HCEC 1CT (cell line): ENCODE data around the gene ODF4.

ENCODE experiments used
- DNase-seq: peaks from one replicate; pipeline ENCODE4 v3.0.0-alpha.2; 2017

ODF4 gene, protein sequence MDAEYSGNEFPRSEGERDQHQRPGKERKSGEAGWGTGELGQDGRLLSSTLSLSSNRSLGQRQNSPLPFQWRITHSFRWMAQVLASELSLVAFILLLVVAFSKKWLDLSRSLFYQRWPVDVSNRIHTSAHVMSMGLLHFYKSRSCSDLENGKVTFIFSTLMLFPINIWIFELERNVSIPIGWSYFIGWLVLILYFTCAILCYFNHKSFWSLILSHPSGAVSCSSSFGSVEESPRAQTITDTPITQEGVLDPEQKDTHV

DNA sequence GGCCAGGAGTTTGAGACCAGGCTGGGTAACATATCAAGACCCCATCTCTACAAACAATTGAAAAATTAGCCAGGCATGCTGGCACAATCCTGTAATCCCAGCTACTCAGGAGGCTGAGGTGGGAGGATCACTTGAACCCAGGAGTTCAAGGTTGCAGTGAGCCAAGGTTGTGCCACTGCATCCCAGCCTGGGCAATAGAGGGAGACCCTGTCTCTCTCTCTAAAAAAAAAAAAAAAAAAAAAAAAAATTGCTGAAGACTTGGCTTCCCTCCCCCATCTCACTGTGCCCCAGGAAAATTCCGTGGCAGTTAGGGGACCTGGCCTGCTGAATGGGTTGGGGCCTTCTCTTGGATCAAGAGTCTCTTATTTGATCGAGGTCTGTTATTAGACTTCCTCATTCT lies at the start of gene ODF4:
Gene ODF4 (plus strand): TSS at position 301 of the 400 bp plus-strand sequence. CDS start 212 bp downstream, outside the sequence.
- DNase-seq = no peak

DNA sequence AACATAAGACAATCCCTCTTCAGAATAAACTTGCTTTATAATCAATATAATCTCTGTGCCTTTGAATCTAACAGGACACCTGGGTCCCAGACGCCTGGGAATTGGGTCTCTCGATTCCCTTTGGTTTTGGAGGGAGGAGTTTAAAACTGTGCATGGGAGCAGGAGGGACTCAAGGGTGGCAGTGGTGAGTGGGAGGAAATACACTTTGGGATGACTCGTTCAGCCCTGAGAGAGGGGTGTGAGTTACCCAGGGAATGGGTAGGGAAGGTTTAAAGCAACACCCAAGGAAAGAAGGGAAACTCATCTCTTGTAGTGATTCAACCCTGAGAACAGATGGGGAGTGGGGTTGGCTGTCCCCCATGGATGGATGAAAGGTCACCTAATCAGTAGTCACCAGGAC lies 49.6 kb upstream of the ODF4 start:
- no peak for DNase-seq

DNA sequence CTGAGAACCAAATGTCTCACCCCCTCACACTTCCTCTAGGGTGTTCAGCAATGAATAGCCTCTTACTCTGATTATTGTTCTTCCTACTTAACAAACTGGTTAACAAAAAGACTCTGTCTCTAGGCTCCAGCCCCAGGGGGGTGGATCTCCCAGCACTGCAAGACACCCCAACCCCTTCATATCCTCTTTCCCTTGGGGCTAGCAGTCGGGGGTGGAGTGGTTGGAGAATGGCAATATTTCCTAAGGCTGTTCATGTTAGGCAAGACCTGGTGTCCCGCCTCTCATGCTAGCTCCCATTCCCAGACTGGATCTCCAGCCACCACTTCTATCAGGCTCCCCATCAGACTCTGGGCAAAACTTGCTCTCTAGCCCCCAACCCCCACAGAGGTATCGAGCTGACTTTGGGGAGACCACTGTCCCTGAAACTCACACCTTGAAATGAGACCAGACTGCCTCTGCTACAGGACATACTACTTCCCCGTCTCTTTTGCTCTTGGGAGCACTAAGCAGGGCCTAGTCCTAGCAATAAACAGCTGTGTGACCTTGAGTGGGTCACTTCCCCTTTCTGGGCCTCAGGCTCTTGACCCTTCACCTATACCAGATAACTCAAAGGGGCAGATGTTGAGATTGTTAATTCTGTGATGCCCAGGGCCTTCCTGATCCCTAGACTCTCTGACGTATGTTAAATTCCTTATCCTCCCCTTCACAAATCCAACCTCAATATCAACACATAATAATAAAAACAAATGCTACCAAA lies 46.8 kb upstream of the ODF4 start:
- no peak for DNase-seq

DNA sequence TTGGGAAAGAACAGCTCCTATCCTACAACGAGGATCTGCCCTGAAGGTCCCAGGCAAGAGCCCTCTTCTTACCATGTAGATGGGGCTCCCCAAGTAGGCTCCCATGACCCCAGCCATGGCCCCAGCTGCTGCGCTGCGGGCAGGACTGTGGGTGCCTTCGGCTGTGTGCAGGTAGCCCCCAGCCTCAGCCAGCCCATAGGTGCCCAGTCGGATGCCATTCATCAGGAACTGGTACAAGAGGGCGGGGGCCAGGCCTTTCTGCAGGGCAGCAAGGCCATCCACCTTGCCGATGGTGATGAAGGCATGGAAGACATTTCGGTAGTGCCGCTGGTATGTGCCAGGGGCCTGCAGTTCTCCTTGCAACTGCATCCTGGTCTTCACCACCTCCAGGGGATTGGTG lies 45.3 kb upstream of the ODF4 start:
- no peak for DNase-seq

DNA sequence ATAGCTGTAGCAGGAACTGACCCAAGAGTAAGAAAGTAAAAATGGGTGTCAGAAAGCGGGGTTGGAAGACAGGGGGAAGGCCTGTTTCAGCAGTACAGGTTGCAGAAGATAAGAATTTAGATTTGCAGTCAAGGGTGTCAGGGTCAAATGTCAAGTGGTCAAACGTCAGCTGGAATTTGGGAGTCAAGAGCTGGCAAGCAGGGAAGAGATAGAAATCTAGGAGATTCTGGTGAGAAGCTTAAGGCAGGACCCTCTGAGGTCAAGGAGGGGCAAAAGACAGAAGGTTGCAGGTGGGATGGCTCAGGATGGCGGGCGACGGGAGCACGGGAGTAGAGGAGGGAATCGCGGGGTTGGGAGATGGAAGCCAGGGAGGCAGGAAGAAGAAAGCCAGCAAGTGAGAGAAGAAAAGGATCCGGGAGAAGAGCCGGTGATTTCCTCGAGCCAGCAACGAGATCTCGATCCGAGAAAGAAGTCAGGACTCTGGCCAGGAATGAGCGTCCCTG lies 44.8 kb upstream of the ODF4 start:
- DNase-seq = no peak

DNA sequence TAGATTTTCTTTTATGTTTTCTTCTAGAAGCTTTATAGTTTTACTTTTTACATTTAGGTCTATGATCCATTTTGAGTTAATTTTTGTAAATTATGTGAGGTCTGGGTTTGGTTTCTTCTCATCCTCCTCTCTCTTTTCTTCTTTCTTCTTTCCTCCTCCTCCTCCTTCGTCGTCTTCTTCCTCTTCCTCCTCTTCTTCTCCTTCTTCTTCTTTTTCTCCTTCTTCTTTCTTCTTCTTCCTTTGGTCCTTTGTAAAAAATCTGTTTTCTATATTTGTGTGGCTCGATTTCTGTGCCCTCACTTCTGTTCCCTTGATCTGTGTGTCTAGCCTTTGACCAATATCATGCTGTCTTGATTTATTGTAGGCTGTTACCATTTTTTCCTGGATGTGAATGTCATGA lies 39.4 kb upstream of the ODF4 start:
- DNase-seq = no peak

DNA sequence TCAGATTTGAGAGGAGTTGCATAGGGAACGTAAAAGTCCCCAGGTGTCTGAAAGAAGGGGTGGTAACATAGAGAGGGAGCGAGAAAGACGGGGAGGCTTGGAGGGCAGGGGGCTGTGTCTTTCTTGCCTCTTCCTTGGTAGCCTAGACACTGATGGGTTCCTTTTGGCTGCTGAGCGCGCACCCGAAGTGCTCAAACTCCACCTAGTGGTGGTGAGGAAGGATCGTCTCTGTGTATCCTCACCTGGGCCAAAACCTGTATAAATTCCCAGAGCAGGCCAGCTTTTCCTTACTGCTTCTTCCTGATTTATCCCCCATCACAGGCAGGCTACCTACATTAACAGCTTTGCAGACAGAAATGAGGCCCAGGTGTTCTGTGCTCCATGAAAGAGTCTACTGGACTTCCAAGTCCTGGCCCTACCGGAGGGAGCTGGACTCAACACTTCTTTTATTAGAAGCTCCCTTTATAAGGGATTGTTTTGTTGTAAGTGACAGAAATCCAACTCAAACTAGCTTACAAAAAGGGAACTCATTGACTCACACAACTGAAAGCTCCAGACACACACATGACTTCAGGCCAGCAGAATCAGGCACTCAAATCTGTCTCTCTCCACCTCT lies 38.9 kb upstream of the ODF4 start:
- DNase-seq = peak; percentile 67

DNA sequence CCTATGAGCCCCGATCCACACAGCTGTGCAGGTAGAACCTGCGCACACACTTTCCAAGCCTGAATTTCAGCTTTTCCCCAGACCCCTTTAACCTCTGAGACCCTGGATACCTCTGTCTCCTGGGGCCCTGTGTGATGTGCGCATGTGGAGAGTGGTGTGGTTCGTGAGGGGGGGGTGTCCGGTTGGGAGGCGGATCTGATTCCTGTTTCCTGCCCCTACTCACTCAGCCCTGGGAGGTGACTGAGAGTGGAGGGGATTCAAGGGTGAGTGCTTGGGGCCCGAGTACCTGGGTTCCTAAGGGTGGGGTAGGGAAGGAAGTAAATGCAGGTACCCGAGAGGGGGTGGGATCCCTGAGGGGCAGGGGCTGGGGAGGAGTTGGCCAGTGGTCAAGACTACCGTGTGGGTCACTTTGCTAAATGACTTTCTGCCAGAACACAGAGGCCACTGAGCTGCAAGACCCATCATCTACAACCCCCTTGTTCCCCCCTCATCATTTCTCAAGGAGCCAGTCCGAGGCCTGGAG lies 29.0 kb upstream of the ODF4 start:
- DNase-seq = no peak

DNA sequence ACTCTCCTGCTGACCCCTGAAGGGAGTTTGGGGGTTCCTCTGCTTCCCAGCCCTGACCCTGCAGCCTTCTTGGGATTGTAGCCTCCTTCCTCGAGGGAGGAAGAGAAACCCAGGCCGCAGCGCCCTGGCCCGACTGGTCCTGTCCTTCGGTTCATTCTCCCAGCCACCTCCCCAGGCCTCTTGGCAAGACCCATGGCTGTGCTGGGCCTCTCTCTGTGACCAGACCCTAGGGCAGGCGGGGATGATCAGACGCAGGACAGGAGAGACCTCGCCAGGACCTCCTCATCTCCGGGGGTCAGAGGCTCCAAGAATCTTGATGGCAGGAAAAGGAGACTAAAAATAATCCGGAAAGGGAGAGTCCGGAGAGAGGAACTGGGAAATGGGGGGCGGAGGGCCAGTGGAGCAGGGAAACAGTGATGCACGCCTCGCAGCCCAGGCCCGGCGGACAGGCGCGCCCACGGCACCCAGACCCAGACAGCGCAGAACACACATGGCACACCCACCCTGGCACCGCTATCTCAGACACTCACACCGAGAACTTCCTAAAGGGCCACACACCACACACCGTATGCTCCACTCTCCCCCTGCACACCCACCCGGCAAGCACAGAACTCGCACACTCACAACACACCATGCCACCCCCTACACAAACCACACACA lies 28.4 kb upstream of the ODF4 start:
- no peak for DNase-seq

DNA sequence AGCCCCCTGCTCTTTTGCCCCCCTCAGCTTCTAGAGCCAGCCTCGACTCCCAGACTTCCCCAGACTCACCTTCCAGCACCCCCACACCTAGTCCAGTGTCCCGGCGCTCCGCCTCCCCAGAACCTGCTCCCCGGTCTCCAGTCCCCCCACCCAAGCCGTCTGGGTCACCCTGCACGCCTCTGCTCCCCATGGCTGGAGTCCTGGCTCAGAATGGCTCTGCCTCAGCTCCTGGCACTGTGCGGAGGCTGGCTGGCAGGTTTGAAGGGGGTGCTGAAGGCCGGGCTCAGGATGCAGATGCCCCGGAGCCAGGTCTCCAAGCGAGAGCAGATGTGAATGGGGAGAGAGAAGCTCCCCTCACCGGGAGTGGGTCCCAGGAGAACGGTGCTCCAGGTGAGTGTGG lies 27.4 kb upstream of the ODF4 start:
- DNase-seq = no peak

DNA sequence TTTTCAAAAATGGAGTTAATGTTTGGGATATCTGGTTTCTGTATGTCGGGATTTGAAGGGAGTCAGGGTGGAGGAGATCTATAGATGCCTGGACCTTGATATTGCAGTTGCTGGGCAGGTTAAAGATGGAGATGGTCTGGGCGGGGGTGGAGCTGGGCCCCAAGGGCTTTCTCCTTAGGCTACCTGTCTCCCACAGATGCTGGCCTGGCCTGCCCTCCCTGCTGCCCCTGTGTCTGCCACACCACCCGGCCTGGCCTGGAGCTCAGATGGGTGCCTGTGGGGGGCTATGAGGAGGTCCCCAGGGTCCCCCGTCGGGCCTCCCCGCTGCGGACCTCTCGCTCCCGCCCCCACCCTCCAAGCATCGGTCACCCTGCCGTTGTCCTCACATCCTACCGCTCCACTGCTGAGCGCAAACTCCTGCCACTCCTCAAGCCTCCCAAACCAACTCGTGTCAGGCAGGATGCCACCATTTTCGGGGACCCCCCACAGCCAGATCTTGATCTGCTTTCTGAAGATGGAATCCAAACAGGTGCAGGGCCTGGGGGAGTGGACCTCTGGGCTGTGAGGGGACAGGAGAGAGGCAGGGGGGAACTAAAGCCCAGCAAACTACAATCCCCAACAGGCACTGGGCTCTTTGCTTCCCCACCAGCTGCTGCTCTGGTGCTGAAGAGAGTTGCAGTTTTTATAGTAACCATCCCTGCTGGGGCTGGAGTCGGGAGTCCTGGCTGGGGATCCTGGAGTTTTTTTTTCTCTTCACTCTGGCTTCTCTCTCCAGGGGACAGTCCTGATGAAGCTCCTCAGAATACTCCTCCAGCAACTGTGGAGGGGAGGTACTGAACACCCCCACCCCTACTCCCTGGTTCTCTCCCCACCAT lies 26.7 kb upstream of the ODF4 start:
- DNase-seq = no peak

DNA sequence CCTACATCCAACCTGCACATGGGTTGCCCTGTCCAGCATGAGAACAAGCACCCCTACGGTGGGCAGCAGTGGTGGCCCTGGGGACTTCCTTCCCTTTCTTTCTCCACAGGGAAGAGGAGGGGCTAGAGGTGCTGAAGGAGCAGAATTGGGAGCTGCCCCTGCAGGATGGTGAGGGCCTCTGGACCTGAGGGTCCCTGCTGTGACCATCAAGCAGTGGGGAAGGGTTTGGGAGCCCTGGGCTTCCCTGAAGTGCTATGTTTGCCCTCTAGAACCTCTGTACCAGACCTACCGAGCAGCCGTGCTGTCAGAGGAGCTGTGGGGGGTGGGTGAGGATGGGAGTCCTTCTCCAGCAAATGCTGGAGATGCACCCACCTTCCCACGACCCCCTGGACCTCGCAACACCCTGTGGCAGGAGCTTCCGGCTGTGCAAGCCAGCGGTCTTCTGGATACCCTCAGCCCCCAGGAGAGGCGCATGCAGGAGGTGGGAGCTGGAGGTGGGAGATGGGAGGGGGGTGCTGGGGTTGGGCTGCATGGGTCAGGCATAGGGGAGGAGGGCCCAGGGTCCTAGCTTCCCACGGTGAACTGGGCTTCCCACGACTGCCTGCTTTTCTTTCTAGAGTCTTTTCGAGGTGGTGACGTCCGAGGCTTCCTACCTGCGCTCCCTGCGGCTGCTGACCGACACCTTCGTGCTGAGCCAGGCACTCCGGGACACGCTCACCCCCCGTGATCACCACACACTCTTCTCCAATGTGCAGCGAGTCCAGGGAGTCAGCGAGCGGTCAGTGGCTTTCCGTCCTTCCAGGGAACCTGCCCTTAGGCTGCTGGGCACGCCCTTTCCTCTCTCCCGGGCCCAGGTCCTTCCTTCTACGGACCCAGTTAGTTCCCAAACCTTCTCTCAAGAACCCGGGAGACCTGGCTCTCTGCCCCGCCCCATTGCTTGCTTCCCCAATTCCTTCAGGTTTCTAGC lies 24.6 kb upstream of the ODF4 start:
- no peak for DNase-seq

DNA sequence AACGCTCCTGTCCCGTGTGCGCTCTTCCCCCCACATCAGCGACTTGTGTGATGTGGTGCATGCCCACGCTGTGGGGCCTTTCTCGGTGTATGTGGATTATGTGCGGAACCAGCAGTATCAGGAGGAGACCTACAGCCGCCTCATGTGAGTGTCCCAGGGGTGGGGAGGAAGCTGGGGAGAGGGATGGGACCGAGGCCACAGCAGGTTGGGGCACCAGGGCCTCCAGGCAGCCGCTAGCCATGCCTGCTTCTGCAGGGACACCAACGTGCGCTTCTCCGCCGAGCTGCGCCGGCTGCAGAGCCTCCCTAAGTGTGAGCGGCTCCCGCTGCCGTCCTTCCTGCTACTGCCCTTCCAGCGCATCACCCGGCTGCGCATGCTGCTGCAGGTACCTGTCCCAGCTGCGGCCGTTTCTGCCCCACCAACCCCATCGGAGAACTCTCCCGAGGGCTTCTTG lies 23.8 kb upstream of the ODF4 start:
- DNase-seq = no peak

DNA sequence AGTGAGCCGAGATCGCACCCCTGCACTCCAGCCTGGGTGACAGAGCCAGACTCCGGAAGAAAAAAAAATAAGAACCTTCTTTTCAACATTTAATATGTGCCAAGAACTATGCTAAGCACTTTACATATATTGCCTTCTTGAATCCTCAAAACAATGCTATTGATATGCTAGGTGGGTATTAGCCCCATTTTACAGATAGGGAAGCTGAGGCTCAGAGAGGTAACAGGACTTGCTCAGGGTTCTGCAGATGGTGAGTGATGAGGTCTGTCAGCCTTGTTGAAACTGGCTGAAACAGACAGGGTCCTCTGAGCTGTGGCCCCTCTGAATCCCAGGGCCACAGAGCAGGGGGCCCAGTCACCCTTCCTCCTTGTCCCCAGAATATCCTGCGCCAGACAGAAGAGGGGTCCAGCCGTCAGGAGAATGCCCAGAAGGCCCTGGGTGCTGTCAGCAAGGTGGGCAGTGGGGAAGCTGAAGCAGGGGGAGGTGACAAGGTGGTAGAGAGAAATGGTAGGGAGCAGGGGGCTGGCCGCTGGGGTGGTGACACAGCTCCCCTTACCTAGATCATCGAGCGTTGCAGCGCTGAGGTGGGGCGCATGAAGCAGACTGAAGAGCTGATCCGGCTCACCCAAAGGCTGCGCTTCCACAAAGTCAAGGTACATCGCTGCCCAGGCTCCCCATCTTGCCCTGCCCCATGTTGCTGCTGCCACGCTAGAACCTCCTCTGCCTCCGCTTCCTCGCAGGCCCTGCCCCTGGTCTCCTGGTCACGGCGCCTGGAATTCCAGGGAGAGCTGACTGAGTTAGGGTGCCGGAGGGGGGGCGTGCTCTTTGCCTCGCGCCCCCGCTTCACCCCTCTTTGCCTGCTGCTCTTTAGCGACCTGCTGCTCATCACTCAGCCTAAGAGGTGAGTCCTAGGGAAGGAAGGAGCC lies 21.4 kb upstream of the ODF4 start:
- DNase-seq = no peak

DNA sequence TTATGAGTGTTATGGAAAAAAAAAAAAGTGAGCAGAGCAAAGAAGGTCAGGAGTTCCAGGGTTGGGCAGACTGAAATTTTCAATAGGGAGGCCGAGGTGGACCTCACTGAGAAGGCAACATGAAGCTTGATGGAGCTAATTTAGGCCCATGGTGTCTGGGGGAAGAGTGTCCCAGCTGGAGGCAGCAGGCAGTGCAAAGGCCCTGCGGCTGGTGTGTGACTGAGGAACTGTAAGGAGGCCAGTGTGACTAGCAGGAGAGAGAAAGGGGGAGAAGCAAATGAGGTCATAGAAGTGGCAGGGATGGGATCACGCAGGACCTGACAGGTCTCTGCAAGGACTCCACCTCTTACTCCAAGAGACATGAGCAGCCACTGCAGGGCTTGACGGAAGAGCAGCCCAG lies 19.4 kb upstream of the ODF4 start:
- DNase-seq = no peak

DNA sequence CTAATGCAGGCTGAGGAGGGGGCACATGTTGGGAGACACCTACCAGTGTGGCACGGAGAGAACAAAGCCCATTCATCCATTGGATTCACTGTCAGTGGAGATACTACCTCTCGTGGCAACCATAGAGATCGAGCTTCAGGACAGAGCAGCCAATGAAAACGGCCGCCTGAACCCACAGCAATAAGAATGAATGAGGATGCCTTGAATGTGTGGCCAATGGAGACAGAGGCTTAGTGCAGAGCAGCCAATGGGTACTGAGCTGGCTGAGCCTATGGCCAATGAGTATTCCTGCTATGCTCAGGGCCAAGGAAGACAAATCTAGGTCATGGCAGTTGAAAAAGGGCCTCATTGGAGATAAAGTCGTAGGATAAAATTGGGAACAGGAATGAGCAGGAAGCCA lies 18.6 kb upstream of the ODF4 start:
- no peak for DNase-seq

DNA sequence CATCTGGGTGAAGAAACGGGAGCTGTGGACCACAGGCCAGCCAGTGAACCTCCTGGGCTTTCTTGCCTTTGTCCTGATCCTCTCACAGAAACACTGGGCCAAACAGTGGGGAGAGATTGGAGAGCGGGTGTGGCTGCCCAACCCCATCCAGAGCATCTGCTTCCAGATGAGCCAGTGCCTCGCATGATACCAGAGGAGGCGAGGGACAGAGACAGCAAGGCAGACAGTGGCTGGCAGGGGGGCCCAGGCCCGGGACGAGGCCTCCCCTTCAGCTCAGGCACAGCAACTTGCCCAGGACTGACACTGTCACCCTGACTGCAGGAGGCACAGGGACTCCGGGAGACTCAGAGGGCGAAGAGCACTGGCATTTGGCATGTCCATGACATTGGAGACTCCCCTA lies 17.6 kb upstream of the ODF4 start:
- no peak for DNase-seq

DNA sequence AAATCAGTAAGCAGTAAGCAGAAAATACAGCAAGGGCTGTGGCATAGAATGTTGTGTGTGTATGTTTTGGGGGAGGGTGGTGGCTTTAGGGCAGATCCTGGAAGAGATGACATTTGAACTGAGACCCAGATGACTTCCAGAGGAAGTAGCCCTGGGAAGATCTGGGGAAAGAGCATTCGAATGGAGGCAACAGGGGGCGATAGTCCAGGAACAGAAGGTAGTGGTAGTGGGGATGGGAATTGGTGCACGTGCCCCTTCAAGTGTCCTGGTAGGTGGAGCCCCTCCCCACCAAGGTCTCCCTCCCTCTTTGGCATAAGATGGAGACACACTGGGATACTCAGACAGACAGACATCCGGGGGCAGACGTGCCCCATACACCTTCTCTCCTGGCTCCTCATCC lies 15.5 kb upstream of the ODF4 start:
- no peak for DNase-seq

DNA sequence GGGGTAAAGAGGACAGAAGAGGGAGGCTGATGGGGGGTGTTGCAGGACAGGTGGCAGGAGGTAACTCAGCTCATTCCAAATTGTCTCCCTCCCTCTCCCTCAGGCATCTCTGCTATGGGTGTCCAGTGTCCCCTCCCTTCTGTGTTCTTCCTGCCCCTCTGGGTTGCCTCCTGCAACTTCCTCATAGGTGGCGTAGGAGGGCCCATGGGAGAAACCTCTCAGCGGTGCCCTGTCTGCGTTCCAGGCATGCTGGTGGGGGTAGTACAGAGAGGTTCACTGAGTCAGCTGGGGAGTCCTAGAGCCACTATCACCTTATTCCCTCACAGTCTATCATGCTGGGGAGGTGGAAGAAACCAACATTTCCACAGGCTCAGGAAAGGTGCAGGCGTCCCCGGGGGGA lies 14.7 kb upstream of the ODF4 start:
- no peak for DNase-seq
